ENCODE data around the gene TMEM8B.

- TF ChIP-seq CTCF (IDR thresholded peaks at IDR 0.05): peak; percentile 86
- no peak for TF ChIP-seq ZBTB33 (IDR thresholded peaks at IDR 0.05; ENCODE audit: borderline replicate concordance, low read depth)
- no peak for TF ChIP-seq ELF1 (IDR thresholded peaks at IDR 0.05)
- TF ChIP-seq SIN3A (IDR thresholded peaks at IDR 0.05; ENCODE audit: borderline replicate concordance, low read depth, low read length): no peak
- TF ChIP-seq CHD2 (IDR thresholded peaks at IDR 0.05; ENCODE audit: low read length, partially characterized antibody): no peak
- no peak for TF ChIP-seq MXI1 (IDR thresholded peaks at IDR 0.05; ENCODE audit: low read depth, low read length)
- no peak for TF ChIP-seq GATA2 (CRISPR knock-in tag; IDR thresholded peaks at IDR 0.05)
- TF ChIP-seq PBX3 (IDR thresholded peaks at IDR 0.05): no peak
Observed at GRCh38 chr9:35790385-35791296, 38.4 kb upstream of the TMEM8B start.

Data from SK-N-SH (cell line).